AG08396 (cell line): ENCODE measurements around the gene LSM8.
"Not testable (repeated sequence)": the region's sequence is repeated elsewhere in the genome, so short reads cannot be mapped to it uniquely, and the experiment has no call there.

ENCODE experiments used
- DNase-seq: peaks from one replicate; pipeline ENCODE4 v3.0.0; 2012; ENCODE audit warnings: low spot score, mixed read lengths

LSM8 gene

DNA sequence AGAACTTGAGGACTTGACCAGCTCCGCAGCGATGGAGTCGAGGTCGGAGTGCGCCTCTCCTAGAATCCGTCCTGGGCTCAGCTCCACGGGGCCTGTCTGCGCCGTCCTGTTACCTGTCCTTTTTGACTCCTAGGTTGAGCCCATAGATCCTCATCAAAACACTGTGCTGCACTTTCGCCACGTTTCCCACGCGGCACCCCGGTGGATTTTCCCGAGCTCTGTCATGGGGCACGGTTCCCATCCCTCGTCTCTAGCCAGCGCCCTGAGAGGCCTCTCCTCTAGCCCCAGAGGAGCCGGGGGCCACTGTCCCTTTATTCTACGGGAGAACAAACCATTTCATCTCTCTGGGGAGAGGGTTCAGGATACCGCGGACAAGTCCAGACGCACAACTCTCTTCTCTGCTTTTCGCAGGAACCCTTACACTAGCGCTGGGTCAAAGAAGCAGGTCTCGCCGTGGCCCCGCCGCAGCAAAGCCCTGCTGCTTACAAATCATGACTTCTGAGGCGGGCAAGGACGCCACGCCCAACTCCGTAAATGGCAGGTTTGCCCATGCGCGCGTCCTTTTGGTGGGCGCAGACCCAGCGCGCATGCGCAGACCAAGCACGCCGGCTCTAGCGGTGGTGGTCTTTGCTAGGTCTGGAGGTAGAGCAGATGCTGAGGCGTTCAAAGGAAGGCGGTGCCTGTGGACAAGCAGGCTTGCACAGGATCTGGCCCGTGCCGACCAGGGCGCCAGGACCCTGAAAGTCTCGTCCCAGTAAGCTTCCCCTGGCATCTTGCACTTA, 30.3 kb downstream of the LSM8 start:
- DNase-seq: peak; percentile 89

DNA sequence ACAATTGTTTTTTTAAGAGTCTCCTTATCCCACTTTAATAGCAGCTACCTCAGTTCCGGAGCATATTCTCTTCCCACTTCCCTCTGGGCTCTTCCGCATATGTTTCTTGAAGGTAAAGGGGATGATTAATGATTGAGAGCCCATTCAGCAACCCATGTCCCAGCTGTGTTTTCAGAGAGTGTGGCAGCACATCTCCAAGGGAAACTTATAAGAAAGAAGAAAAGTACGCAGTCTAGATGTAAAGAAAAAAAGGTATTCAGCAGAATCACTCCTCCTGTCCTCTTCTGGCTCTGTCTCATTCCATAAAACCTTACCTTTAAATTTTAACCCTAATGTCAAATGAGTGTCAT, 30.8 kb downstream of the LSM8 start:
- no peak for DNase-seq

DNA sequence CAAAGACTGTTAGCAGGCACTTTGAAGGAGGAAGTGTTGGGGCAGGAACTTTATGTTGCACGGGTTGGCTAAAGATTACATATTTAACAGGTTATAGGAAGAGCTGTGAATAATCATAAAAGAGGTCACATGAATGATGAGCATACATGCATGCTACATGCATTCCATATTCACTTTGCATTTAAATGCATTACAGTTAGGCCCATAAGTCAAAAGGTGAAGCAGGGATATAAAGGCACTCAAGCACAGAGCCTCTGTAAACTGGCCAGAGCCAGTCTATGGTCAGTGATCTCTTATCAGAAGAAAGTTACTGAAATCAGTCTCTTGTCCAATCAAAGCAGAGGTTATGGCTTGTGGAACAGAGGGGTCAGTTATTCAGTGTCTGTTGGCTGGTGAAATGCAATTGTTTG, 33.3 kb downstream of the LSM8 start:
- no peak for DNase-seq

DNA sequence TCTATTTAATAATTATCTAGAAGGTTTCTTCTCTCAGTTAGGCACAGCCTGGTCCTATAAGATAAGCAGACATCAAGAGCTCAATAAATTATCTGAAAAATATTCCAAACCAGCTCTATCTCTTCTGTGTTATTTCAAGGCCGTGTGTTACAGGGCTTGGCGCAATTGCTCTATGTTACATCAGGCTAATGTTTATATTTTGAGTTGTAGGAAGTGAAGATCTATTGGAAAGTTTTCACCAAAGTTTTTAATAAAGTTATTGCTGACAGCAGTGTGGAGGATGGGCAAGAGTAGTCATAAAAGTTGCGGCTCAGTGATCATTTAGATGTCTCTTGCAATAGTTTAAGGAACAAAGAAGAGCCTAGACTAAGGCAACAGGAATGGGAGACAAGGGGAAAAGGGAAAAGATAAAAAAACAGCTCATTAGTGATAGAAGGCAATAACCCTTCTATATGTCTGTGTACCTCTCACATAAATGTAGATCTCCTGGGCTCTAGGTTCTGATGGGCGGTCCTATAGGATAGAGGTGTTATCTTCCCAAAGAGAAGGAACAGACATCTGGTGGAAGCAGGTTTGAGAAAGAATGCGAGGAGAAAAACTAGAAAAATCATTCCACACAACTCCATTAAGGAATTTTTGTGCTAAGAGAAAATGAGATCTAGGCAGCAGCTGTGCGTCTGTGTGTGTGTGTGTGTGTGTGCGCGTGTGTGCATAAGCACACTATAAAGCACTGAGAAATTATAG, 34.6 kb downstream of the LSM8 start:
- DNase-seq: no peak

DNA sequence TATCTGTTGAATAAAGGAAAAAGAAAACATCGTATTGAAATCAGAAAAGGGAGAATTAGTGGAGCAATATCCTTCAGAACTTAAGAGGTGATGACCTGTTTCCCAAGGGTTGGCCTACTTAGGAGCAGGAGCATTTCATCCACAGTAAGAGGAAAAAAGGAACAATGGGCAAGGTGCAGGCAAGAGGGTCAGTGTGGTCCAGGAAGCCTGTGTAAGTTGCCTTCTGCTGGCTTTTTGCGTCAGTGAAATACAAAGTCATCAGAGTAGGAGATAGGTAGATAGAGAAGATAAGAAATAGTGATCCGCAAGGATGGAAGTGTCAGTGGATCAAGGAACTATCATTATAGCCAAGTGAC, 35.2 kb downstream of the LSM8 start:
- DNase-seq: no peak

DNA sequence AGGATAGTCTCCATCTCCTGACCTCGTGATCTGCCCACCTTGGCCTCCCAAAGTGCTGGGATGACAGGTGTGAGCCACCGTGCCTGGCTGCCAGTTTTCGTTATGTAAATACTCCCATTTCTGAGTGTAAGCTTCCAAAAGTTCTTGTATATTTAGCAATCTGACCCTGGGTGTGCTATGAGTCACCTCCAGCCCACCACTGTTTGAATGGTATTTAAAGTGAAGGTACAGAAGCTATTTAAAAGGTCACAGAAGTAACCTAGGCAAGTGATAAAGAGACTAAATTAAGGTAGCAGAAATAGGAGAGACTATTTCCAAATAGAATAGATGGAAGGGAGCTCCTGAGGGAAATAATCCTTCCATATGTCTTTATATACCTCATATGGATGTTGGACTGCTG, 36.6 kb downstream of the LSM8 start:
- DNase-seq: no peak

DNA sequence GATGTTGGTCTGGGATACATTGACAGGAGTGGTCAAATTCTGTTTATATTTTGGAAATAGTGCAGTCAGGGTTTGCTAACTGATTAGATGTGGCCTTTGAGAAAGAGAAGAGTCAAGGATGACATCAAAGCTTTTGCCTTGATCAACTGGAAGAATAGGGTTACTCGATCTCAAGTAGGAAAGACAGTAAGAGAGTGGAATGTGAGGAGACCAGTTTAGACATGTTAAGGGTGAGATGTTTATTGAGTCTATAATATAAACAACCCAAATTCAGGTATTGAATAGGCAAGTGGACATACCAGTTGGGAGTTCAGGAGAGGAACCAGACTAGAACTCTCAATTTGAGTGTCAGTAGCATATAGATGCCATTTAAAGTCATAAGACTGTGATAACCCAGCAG, 38.6 kb downstream of the LSM8 start:
- DNase-seq: no peak

DNA sequence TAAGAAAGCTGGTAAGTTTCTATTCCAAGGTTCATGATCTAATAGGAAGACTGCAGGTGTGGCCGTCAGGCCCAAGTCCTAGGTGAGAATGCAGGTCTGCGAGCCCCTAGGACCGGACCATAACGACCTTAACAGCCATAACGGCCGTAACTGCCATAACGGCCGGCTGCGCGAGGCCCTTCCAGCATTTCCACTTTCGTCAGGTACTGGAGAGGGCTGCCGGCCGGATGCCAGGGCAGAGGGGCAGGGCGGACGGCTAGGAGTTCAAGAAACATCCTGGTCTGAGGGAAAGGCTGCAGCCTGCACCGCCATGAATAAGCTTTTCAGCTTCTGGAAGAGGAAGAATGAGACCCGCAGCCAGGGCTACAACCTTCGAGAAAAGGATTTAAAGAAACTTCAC, 40.6 kb downstream of the LSM8 start, which contains the start of gene ANKRD7:
ANKRD7 (plus strand) TSS at position 184 of the 400 bp plus-strand sequence; CDS start at position 311, 127 bp downstream.
- no peak for DNase-seq

DNA sequence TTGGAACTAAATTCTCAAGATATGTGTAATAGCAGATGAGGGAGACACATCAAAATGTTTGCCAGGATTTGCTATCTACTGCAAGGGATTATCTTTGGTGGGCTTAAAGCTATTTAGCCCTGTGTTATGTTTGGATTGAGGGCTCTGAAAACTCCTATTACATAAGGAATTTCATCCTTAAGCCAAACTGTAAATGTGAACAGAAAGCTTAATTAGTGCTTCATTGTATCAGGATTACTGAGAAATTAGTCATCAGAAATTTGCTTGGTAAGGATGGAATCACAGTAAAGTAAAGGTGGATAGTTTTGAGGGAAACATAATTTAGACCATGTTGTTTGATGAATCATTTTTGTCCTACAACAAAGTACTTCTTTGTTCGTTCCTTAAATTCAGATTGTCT, 48.9 kb downstream of the LSM8 start:
- no peak for DNase-seq

DNA sequence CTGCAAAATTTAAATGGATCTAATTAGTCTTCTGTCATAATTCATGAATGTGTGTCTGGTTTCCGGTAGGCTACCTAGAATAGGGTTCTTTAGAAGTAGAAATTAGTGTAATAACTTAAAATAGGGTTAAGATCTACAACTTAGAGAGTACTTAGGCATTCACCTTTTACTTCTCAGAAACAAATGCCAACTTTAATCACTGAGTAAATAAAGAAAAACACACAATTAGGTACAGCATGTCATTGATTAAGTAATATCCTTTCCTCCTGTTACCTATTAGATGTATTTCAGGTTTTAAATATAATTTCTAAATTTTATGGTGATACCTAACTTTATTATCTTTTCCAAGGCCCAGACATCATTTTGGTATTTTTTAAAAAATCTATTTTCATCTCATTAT, 49.8 kb downstream of the LSM8 start:
- DNase-seq: no peak

DNA sequence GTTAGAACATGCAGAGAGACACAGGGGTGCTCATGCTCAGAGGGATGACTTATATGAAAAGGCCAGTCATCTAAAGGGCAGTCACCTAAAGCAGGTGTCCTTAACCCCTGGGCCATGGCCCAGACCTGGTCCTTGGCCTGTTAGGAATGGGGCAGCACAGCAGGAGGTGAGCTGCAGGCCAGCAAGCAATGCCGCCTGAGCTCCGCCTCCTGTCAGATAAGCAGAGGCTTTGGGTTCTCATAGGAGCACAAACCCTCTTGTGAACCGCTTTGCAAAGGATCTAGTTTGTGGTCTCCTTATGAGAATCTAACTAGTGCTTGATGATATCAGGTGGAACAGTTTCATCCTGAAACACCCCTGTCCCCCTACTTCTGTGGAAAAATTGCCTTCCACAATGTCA, 55.0 kb downstream of the LSM8 start:
- no peak for DNase-seq

DNA sequence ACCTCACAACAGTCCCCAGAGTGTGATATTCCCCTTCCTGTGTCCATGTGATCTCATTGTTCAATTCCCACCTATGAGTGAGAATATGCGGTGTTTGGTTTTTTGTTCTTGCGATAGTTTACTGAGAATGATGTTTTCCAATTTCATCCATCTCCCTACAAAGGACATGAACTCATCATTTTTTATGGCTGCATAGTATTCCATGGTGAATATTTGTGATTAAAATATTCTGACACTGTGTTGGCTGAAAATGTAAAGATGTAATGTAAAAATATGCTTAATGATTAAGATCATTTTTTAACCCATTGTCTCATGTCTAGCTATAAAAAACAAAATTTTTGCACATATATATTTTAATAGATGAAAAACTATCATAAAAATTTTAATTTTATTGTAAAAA, 56.4 kb downstream of the LSM8 start:
- DNase-seq: not testable (repeated sequence)
